GM19193 (cell line): Measurements from ENCODE around the gene RAMP1.

ENCODE experiments used
- POLR2A ChIP-seq: IDR thresholded peaks from 4 replicates; pipeline ENCODE4 v1.6.1; 2011; ENCODE audit not compliant: insufficient read depth, insufficient read length; ENCODE audit errors: extremely low read depth

The RAMP1 gene

GRCh38 chr2:237894986-237895543 is 35.6 kb downstream of the RAMP1 start:
- no peak for TF ChIP-seq POLR2A

DNA sequence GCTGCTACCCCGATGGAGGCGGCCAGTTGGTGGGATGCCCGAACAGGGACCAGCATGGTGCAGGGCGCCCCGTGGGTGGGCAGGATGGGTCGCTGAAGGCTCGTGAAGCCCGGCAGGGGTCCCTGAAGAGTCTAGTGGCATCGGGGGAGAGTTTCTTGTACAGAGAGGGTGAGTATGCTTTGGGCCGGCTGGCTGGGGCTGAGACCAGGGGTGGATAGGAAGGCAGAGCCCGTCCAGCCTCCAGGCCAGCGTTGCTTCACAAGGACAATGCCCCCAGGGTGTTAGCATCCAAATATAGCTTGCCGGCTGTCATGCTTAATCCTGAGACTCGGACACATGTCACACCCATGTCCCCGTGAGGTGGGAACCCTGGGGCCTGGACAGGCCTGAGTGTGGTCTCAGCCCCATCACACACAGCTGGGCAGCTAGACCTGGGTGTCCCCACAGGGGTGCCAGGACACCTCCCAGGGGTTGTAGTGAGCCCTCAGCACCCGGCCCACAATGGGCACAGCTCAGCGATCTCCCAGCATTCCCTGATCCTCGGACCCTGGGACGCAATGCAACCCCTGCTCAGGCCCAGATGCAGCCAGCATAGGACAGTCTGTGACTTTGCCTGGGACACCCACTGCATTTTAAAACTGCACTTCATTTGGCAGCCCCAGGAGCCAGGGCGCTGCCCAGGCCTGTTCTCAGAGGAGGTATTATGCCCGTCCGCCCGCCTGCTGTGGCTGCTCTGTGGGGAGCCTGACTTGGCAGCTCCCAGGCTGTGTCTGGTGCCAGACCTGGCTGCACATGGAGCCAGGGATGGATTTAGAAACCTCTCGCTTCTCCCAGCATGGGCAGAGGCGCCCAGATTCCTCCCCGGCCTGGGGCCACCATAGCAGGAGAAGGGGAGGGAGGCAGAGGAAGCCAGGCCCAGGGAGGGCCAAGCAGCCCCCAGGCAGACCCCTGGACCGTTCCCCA is 36.4 kb downstream of the RAMP1 start:
- no peak for TF ChIP-seq POLR2A

DNA sequence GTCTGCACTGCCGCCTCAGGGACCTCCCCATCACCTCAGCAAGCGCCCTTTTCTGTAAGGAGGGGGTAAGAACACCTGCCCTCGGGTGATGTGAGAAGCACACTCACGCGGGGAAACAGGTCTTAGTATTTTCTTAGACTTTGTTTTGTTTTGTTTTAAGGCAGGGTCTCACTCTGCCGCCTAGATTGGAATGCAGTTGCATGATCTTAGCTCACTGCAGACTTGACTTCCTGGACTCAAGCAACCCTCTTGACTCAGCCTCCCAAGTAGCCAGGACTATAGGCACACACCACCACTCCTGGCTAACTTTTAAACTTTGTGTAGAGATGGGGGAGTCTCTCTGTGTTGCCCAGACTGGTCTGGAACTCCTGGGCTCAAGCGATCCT is 37.1 kb downstream of the RAMP1 start:
- no peak for TF ChIP-seq POLR2A

DNA sequence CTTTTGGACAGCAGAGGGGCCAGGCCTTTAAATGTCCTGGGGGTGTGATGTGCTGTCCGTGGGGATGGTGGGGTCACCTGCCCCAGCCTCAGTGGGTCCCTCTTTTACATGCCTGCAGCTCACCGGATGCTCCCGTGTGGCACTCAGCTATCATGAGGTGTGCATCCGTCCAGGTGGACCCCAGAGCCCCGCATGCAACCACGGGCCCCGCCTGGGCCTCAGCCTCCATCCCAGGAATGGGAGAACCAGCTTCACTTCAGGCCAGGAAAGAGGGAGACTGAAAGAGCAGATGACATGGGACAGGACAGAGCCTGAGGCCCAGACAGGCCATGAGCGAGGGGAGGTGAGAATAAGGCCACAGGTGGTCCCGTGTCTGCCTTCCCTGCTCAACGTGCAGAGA is 37.5 kb downstream of the RAMP1 start:
- TF ChIP-seq POLR2A, result no peak

- TF ChIP-seq POLR2A, result no peak
Observed at GRCh38 chr2:237898057-237898414, 38.6 kb downstream of the RAMP1 start.

DNA sequence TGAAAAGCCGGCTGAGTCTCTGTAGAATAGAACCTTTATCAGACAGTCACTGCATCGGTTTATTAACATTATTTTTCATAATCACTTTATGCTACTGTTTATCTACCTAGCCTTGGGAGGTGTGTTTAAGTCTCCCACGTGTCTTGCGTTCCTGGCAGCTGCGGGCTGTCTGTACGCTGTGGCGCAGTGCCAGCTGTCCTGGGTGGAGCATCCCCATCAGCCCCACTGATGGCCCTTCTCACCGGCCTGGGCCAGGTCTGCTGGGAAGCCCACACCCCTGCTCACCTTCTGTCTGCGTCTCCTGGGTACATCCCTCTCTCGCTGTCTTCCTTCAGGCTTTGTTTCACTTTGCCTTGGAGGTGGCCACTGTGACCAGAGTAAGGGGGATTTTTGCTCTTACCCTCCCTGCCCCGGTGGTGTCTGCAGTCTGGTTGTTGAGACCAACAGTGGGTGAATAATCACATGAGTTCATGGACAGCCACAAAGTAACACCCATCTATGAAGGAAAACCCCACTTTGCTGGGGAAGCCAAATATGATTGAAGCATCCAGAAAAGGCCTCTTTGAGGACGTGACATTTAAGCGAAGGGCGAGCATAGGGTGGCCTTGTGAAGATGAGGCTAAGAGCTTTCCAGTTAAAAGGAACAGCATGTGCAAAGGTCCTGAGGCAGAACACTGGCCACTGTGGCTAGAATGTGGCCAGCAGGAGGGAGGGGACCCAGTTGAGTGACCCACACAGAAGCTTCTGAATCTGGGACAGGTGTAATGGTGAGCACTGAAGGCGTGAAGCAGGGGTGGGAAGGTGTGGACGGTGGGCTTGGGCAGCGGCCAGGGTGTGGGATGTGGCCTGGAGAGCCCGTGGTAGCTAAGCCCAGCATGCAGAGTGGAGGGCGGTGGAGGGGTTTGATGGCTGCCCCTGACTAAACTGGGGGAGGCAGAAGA is 41.7 kb downstream of the RAMP1 start:
- no peak for TF ChIP-seq POLR2A

DNA sequence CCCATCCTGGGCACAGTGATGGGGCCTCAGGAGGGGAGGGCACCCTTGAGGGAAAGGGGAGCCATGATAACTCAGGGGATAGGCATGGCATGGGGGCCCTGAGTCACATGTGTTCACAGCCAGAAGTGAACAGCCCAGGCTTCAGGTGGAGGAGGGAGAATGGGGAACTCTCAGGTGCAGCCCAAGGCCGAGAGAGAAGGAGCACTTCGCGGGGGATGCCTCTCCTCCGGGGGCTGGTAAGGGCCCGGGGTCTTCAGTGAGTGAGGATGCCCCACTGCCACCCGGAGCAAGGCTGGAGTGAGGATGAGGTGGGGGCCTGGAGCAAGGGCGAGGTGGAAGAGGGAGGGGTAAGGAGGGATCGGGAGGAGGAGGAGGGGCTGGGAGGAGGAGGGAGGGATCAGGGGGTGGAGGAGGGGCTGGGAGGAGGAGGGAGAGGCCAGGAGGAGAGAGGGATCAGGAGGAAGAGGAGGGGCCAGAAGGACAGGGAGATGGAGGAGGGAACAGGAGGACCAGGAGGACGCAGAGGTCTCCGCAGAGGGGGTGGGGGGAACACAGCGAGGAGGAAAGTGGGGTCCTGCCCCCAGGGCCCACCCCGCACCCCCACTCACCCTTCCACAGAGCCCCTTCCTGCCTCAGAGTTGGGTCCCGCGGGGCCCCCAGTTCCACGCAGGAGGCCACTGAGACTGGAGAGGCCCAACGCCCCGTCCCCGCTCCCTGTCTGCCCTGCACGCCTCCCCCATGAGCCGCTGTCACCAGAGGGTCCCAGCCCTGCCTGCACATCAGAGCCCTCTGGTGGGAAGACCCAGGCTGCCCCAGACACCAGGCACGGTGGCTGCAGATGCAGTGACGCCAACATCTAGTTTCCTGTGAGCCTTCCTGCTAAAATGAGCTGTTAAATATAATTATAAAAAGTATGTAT is 42.8 kb downstream of the RAMP1 start:
- no peak for TF ChIP-seq POLR2A

DNA sequence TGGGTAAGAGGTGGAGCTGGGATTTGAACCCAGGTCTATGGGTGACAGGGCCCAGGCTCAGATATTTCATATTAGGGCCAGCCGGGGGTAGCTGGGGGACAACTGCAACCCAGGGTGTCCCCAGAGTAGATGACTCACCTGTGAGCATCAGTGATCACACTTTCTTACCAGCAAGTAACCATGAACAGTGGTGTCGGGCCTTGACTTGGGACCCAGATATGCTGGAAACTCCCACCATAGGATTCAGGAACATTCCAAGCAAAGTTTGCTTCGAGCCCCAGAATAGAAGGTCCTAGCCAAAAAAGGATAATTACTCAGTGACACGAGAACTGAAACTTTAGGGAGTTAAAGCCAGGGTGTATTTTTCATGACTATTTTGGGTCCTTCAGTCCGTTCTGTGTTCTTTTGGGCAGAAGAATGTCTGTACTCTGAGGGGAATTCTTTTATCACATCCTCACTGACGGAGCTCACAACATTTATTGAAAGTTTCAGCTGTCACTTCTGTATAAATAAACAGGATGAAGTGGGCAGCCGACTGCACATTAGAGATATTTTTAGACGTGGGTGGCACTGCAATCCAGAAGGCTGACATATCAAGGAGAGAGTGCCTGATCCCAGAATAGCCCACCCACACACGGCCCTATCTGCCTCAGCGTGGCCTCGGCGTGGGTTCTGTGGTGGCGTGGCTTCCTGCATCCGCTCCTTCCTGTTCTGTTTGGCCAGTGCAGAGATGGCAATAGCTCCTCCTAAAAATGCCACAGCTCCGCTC is 45.6 kb downstream of the RAMP1 start:
- TF ChIP-seq POLR2A, result no peak

DNA sequence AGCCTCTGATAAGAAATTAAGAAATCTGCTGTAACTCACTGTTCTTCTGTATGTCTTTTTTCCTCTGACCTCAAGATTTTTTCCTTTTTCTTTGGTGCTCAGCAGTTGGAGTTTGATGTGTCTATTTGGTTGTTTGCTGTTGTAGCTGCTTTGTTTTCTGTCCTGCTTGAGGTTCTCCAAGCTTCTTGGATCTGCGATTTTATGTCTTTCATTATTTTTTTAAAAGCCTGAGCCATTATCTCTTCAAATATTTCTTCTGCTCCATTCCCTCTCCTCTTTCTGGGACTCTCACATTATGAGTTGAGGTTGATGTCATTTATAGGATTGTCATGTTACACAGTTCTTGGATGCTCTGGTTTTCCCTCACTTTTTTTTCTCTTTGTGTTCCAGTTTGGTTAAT is 47.7 kb downstream of the RAMP1 start:
- no peak for TF ChIP-seq POLR2A

- no peak for TF ChIP-seq POLR2A
Observed at GRCh38 chr2:237909075-237909695, 49.8 kb downstream of the RAMP1 start.

- no peak for TF ChIP-seq POLR2A
Observed at GRCh38 chr2:237909801-237910475, 50.5 kb downstream of the RAMP1 start.

- no peak for TF ChIP-seq POLR2A
Observed at GRCh38 chr2:237910576-237911362, 51.3 kb downstream of the RAMP1 start.
